ENCODE measurements around the gene PLEKHA4.
"Not testable (repeated sequence)": the region's sequence is repeated elsewhere in the genome, so short reads cannot be mapped to it uniquely, and the experiment has no call there.

Gene PLEKHA4

GRCh38 chr19:48796298-48797083 is 71.9 kb downstream of the PLEKHA4 start:
- TF ChIP-seq POLR2AphosphoS5 (IDR thresholded peaks at IDR 0.05; ENCODE audit: borderline replicate concordance, low read depth, low read length) (no peak), FOXP2 (optimal IDR thresholded peaks at IDR 0.05; ENCODE audit: control extremely low read depth, extremely low read length, insufficient read depth) (no peak), EZH2 (IDR thresholded peaks at IDR 0.05) (no peak)

DNA sequence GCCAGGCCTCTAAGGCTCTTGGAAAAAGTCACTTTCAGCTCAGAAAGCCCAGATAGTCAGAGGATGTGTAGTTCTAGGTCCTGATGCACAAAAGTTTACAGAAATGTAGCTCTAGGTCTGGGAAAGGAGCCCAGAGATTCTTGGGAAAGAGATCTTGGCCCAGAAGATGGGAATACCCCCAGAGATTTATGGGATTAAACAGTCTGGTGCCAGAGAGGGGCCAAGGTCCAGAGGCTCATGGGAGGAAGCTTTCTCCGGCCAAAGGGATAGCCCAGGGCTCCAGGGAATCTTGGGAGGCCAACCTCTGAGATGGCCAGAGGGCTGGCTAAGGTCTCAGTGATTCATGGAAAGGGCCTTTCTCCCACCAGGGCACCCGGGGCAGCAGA is 72.7 kb downstream of the PLEKHA4 start:
- Histone ChIP-seq H3K9me3 (ENCODE audit: low read depth, low read length) (no peaks in the 10 kb centered on the region), H3K36me3 (ENCODE audit: insufficient read depth, low read length) (no peaks in the 10 kb centered on the region), H3K27ac (peak overlapping the region; percentile 79), H3K4me3 (peak overlapping the region; percentile 88), H3K9ac (ENCODE audit: insufficient read length) (no peak overlapping the region)
- TF ChIP-seq FOXP2 (optimal IDR thresholded peaks at IDR 0.05; ENCODE audit: control extremely low read depth, extremely low read length, insufficient read depth) (no peak), EZH2 (IDR thresholded peaks at IDR 0.05) (no peak), POLR2AphosphoS5 (IDR thresholded peaks at IDR 0.05; ENCODE audit: borderline replicate concordance, low read depth, low read length) (no peak)
- no peak for DNase-seq (ENCODE audit: low read depth, low spot score)

More at GRCh38 chr19:48796298-48797083, 71.9 kb downstream of the PLEKHA4 start:
- no peak overlapping the region for H3K4me3 ChIP-seq
- no peaks in the 10 kb centered on the region for H3K9me3 ChIP-seq (ENCODE audit: low read depth, low read length)
- no peak for DNase-seq (ENCODE audit: low read depth, low spot score)
- H3K27ac ChIP-seq: peak overlapping the region; percentile 79
- H3K9ac ChIP-seq (ENCODE audit: insufficient read length): no peak overlapping the region
- H3K36me3 ChIP-seq (ENCODE audit: insufficient read depth, low read length): no peaks in the 10 kb centered on the region

DNA sequence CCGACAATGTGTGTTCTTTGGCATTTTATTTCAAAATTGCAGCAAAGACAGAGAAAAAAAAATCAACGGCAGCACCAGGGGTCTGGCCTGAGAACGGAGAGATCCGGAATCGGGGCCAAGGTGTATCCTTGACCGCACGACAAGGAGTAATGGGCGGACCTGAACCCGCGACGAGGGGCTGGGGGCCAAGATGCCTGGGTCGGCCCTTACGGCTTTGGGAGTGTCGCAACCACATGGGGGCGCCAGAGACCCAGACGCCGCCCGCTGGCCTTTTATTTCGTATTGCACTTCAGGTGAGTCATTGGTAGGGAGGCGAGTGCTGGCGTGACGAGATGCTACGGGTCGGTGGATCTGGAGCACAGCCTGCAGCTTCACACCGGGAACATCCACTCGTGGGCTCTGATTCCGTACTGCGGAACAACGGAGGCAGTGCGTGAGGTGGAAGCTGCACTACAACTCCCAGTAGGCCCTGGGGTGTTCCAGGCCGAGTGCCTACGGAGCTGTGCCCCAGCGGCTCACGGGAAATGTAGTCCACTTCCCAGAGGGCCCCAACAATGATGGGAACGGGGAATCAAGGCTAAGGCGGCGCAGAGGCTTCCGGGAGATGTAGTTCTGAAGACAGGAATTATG is 73.2 kb downstream of the PLEKHA4 start:
- H3K4me3 ChIP-seq: peak overlapping the region; percentile 88
- TF ChIP-seq FOXP2 (optimal IDR thresholded peaks at IDR 0.05; ENCODE audit: control extremely low read depth, extremely low read length, insufficient read depth) (no peak), POLR2AphosphoS5 (IDR thresholded peaks at IDR 0.05; ENCODE audit: borderline replicate concordance, low read depth, low read length) (peak; percentile 70; the same call in 1 of the 2 replicates), EZH2 (IDR thresholded peaks at IDR 0.05) (no peak)

DNA sequence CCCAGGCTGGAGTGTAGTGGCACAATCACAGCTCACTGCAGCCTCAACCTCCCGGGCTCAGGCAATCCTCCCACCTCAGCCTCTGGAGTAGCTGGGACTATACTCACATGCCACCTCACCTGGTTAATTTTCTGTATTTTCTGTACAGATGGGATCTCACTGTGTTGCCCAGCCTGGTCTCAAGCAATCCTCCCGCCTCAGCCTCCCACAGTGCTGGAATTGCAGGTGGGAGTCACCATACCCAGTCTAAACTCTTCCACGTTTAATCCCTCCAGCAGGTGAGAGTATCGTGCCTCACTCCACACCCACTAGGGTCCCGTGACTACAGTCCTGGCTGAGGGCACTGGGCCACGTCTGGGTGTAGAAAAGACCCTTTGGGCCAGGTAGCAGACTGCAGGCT is 74.1 kb downstream of the PLEKHA4 start:
- H3K9me3 ChIP-seq (ENCODE audit: low read depth, low read length): no peaks in the 10 kb centered on the region
- H3K27ac ChIP-seq: no peak overlapping the region
- TF ChIP-seq POLR2AphosphoS5 (IDR thresholded peaks at IDR 0.05; ENCODE audit: borderline replicate concordance, low read depth, low read length) (no peak), FOXP2 (optimal IDR thresholded peaks at IDR 0.05; ENCODE audit: control extremely low read depth, extremely low read length, insufficient read depth) (no peak), EZH2 (IDR thresholded peaks at IDR 0.05) (no peak)
- no peaks in the 10 kb centered on the region for H3K36me3 ChIP-seq (ENCODE audit: insufficient read depth, low read length)
- H3K9ac ChIP-seq (ENCODE audit: insufficient read length): no peak overlapping the region
- H3K4me3 ChIP-seq: no peak overlapping the region
- DNase-seq (ENCODE audit: low read depth, low spot score): no peak

More for the DNA sequence above, 73.2 kb downstream of the PLEKHA4 start:
- Histone ChIP-seq H3K9me3 (ENCODE audit: low read depth, low read length) (no peaks in the 10 kb centered on the region), H3K27ac (no peak overlapping the region; the same call in 1 of the 2 replicates), H3K9ac (ENCODE audit: insufficient read length) (peak overlapping the region; percentile 14), H3K36me3 (ENCODE audit: insufficient read depth, low read length) (no peaks in the 10 kb centered on the region)
- peak; percentile 87 for DNase-seq (ENCODE audit: low read depth, low spot score)

GRCh38 chr19:48793271-48793670 is 75.1 kb downstream of the PLEKHA4 start:
- H3K9me3 ChIP-seq (ENCODE audit: low read depth, low read length): no peaks in the 10 kb centered on the region
- H3K27ac ChIP-seq: no peak overlapping the region
- H3K36me3 ChIP-seq (ENCODE audit: insufficient read depth, low read length): no peaks in the 10 kb centered on the region
- no peak for DNase-seq (ENCODE audit: low read depth, low spot score)
- TF ChIP-seq EZH2 (IDR thresholded peaks at IDR 0.05) (no peak), POLR2AphosphoS5 (IDR thresholded peaks at IDR 0.05; ENCODE audit: borderline replicate concordance, low read depth, low read length) (no peak), FOXP2 (optimal IDR thresholded peaks at IDR 0.05; ENCODE audit: control extremely low read depth, extremely low read length, insufficient read depth) (no peak)
- no peak overlapping the region for H3K4me3 ChIP-seq
- no peak overlapping the region for H3K9ac ChIP-seq (ENCODE audit: insufficient read length)

GRCh38 chr19:48787331-48787730 is 81.1 kb downstream of the PLEKHA4 start:
- H3K9me3 ChIP-seq (ENCODE audit: low read depth, low read length); H3K9ac ChIP-seq (ENCODE audit: insufficient read length); DNase-seq (ENCODE audit: low read depth, low spot score); H3K4me3 ChIP-seq; H3K27ac ChIP-seq; H3K36me3 ChIP-seq (ENCODE audit: insufficient read depth, low read length): not testable (repeated sequence)
